ENCODE results near the gene PDE10A.

DNA sequence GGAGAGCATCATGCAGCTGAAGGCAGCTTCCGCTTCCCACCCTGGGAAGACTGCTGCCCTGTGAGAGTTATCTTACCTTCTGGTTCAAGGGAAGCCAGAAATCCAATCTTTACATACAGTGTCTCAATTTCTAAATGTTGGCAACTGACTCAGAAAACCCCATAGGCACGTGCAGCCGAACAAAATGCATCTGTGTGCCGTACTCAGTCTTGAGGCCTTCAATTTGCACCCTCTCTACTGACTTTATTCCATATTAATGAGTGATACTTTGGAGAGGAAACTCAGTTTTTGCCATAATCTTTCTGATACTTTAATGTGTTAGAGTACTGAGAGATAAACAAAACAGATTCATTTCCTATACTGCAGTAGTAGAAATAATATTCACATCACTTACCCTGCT, 181.1 kb downstream of the PDE10A start:
- TF ChIP-seq MAZ (IDR thresholded peaks at IDR 0.05; ENCODE audit: borderline replicate concordance, low read depth, low read length) (no peak), RAD21 (IDR thresholded peaks at IDR 0.05; ENCODE audit: low read length) (no peak), POLR2A (IDR thresholded peaks at IDR 0.05; ENCODE audit: low read depth, low read length) (no peak), RCOR1 (IDR thresholded peaks at IDR 0.05; ENCODE audit: insufficient replicate concordance, low read length) (no peak), NFE2L2 (IDR thresholded peaks at IDR 0.05; ENCODE audit: low read depth, low read length) (no peak)
- TF ChIP-seq, protein P1, sequence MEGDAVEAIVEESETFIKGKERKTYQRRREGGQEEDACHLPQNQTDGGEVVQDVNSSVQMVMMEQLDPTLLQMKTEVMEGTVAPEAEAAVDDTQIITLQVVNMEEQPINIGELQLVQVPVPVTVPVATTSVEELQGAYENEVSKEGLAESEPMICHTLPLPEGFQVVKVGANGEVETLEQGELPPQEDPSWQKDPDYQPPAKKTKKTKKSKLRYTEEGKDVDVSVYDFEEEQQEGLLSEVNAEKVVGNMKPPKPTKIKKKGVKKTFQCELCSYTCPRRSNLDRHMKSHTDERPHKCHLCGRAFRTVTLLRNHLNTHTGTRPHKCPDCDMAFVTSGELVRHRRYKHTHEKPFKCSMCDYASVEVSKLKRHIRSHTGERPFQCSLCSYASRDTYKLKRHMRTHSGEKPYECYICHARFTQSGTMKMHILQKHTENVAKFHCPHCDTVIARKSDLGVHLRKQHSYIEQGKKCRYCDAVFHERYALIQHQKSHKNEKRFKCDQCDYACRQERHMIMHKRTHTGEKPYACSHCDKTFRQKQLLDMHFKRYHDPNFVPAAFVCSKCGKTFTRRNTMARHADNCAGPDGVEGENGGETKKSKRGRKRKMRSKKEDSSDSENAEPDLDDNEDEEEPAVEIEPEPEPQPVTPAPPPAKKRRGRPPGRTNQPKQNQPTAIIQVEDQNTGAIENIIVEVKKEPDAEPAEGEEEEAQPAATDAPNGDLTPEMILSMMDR (conservative IDR thresholded peaks at IDR 0.05; ENCODE audit: low read depth, low read length): no peak
- TF ChIP-seq, protein P2, sequence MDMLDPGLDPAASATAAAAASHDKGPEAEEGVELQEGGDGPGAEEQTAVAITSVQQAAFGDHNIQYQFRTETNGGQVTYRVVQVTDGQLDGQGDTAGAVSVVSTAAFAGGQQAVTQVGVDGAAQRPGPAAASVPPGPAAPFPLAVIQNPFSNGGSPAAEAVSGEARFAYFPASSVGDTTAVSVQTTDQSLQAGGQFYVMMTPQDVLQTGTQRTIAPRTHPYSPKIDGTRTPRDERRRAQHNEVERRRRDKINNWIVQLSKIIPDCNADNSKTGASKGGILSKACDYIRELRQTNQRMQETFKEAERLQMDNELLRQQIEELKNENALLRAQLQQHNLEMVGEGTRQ (IDR thresholded peaks at IDR 0.05; ENCODE audit: low read depth, low read length): no peak
